NCI-H510A (cell line): ENCODE results near the gene RNLS.

Experiments used
- DNase-seq: peaks from one replicate; lab custom pipeline; 2025; lab: John Stamatoyannopoulos, UW

Gene RNLS

GRCh38 chr10:88256886-88257285 lies 326.2 kb downstream of the RNLS start:
- no peak for DNase-seq

GRCh38 chr10:88256013-88256680 lies 327.0 kb downstream of the RNLS start:
- DNase-seq = no peak

GRCh38 chr10:88254091-88254490 lies 329.0 kb downstream of the RNLS start:
- no peak for DNase-seq

DNA sequence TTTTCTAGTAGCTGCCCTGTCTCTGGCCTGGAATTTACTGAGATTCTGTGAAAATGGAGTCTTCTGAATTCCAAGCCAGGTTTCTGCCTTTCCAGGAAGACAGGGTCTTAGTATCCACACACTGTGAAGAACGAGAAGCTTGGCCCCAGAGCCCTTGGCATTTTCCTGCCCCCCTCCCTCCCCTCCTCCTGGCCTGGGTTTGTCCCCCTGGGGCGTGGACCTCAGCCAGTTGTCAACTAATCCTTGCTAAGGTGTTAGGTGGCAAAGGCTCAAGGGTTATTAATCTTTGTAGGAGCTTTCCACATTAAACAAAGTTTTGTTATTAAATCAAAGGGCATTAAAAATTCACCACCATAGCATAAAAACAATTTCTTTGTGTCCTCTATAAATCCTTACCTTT lies 329.5 kb downstream of the RNLS start:
- no peak for DNase-seq

- DNase-seq = no peak
Measured at GRCh38 chr10:88253128-88253527, 330.0 kb downstream of the RNLS start.

DNA sequence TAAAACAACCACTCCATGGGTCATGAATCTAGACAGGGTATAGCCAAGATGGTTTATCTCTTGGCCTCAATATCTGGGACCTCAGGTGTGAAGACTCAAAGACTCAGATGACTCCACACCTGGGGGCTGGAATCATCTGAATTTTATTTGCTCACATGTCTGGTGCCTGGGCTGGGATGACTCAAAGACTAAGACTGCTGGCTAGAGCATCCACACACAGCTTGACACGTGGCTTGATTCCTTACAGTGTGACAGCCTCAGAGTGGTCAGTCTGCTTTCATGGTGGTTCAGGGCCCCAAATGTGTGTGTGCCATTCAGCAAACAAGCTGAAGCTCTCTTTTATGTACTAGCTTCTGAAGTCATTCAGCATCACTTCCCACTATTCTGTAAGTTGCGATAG lies 333.7 kb downstream of the RNLS start:
- no peak for DNase-seq

GRCh38 chr10:88246675-88247074 lies 336.4 kb downstream of the RNLS start:
- no peak for DNase-seq

GRCh38 chr10:88245974-88246511 lies 337.1 kb downstream of the RNLS start:
- DNase-seq = no peak

GRCh38 chr10:88244781-88245625 lies 338.1 kb downstream of the RNLS start:
- no peak for DNase-seq

GRCh38 chr10:88243836-88244730 lies 339.0 kb downstream of the RNLS start:
- DNase-seq = no peak

DNA sequence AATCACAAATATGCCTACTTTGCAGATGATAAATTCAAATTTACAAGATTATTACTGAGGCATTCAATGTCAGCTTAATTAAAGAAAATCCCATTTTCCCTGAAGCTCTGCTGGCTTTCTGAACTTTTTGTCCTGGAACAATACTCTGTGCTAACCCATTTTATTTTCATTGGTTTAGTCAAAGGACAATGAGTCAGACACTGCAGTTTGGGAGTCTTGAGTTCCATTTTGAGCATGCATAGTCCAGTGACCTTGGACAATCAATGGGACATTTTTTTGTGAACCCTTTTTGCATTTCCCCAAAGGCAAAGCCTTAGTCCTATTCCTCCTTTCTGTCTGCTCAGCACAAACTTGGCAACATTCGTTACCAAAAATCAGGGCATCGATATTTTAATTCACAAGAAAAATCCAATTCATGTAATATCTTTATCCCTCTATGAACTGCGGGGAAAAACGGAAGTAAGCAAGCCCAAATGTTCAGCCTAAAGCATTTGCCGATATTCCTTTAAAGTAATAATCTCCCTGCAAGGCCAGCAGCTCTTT lies 339.8 kb downstream of the RNLS start:
- no peak for DNase-seq

GRCh38 chr10:88241501-88241900 lies 341.6 kb downstream of the RNLS start:
- DNase-seq = no peak

- no peak for DNase-seq
Measured at GRCh38 chr10:88239212-88239611, 343.9 kb downstream of the RNLS start.

GRCh38 chr10:88238615-88238914 lies 344.6 kb downstream of the RNLS start:
- DNase-seq = no peak

DNA sequence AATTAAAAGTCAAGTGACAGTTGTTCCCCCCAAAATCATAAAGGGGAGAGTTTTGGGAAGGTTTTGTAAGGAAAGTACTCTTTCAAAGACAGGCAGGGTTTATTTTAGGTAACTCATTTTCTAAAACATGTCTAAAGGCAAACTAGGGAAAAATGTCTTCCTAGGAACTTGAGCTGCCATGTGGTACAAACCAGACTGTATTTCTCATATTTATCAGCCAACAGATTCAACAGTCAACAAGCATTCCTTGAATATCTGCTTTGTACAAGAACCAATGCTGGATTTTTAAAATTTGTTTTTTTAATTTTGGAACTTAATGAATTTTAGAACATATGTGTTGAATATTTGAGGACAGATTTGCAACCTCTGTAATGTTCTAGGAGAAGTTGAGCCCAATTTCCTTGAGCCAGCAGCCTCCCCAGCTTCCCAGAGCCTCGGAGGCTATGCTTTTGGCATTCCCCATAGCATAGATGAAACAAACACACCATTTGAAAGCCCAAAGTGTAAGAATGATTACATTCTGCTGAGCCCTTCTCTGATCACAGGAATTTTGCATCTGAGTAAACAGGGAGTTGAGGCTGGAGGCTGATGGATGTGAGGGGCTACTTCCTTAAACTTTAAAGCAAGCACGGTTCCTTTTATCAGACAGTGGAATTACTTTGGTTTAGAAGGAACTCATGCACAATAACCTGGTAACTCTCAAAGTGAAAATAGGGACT lies 345.1 kb downstream of the RNLS start:
- DNase-seq = no peak

GRCh38 chr10:88236121-88236743 lies 346.9 kb downstream of the RNLS start:
- DNase-seq = no peak

- no peak for DNase-seq
Measured at GRCh38 chr10:88234297-88234696, 348.8 kb downstream of the RNLS start.

DNA sequence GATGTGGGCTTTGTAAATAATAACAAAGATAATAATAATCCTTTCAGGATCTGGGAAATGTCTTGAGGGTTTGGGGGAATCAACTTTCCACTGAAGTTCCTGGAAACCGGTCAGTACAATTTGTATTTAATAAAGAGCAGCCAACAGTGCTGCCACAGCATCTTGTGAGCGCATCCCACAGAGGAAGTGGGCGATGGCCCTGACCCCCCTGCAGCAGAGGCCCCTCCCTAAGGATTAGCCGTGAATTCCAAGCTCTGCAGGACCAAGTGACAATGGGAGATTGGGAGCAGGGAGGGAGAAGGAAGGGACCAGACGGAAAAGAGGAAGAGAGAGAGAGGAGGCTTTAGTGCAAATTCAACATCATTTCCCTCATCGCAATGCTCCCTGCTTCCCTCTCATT lies 349.2 kb downstream of the RNLS start:
- no peak for DNase-seq

- DNase-seq = no peak
Measured at GRCh38 chr10:88232983-88233543, 350.1 kb downstream of the RNLS start.

DNA sequence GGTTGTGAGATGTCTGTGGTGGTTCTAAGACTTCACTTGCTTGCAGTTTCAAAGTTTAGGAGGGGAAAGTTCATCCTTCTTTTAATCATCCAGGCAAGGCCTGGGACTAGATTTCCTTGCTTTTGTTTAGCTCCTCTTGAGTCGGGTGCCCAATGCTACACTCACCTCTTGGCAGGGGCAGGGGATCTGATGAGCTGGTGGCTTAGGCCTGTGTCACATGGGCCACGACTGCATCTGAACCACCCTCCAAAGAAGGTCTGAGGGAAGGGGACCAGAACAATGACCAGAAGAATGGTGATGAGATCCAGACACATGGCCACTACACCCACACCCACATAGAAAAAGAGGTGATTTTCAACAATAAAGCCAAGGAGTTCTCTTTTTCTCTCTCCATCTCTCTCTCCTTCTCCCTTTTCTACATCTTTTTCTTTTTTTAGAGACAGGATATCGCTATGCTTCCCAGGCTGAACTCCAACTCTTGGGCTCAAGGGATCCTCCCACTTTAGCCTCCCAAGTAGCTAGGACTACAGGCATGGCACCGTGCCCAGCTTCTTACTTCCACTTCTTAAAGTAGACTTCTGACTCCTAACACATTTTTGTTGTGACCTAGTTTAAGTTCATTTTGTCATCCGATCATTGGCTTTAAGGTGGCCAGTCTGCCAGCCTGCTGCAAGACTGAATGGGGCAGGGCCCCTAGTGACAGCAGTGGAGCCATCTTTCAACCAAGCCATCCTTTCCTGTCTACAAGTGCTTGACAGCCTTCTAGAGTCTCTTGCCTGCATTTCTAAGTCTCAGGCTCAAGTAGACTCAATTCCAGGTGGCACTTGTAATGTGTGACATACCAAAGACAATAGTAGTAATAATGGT lies 350.9 kb downstream of the RNLS start:
- DNase-seq = no peak
